HPDE6-E6E7 (cell line): ENCODE data around the gene CARMIL1.
A peak's percentile ranks its signal among the peaks of the same experiment; 100 is the strongest.
"Not testable (repeated sequence)": the region's sequence is repeated elsewhere in the genome, so short reads cannot be mapped to it uniquely, and the experiment has no call there.

Experiments used
- DNase-seq: peaks from one replicate; pipeline ENCODE4 v3.0.0; 2011; ENCODE audit warnings: missing footprints; ENCODE audit errors: extremely low spot score

The CARMIL1 gene

GRCh38 chr6:25369433-25370177 lies 90.4 kb downstream of the CARMIL1 start:
- DNase-seq, result no peak

- no peak for DNase-seq
These were observed 91.2 kb downstream of the CARMIL1 start for GRCh38 chr6:25370178-25371036.

DNA sequence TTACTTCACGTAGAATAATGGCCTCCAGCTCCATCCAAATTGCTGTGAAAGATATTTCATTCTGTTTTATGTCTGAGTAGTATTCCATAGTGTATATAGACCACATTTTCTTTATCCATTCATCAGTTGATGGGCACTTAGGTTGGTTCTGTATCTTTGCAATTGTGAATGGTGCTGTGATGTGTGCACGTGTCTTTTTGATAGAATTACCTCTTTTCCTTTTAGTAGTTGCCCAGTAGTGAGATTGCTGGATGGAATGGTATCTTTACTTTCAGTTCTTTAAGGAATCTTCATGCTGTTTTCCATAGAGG lies 91.8 kb downstream of the CARMIL1 start:
- no peak for DNase-seq

DNA sequence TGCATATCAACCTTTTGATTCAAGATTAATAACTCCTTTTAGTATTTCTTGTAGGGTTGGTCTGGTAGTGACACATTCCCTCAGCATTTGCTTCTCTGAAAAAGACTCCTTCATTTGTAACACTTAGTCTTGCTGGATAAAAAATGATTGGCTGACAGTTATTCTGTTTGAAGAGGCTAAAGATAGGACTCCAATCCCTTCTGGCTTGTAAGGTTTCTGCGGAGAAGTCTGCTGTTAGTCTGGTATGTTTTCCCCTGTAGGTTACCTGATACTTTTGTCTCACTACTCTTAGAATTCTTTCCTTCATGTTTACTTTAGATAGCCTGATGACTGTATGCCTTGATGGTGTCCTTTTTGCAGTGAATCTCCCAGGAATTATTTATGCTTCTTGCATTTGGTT lies 96.0 kb downstream of the CARMIL1 start:
- DNase-seq, result no peak

- no peak for DNase-seq
These were observed 98.5 kb downstream of the CARMIL1 start for GRCh38 chr6:25377664-25378063.

DNA sequence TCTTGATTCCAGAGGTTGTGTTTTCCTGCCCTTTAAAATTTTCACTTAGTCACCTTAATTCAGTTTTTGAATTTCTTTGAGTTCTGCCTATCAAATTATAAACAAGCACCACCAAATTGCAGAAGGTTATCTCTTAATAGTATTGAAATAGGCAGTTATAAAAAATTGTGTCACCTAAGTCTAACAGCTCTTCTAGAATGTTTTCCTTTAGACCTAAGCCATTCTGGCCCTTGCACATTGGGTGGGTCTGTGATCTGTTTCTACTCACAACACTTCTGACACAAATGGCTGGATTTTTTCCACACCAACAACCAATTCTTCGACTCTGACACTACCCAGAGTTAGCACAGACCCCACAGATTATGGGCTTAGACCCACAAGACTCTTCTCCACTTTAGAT lies 101.9 kb downstream of the CARMIL1 start:
- DNase-seq, result no peak

DNA sequence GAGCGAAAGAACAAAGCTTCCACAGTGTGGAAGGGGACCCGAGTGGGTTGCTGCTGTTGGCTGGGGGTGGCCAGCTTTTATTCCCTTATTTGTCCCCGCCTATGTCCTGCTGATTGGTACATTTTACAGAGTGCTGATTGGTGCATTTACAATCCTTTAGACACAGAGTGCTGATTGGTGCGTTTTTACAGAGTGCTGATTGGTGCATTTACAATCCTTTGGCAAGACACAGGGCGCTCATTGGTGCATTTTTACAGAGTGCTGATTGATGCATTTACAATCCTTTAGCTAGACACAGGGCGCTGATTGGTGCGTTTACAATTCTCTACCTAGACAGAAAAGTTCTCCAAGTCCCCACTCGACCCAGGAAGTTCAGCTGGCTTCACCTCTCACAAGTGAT lies 103.3 kb downstream of the CARMIL1 start:
- not testable (repeated sequence) for DNase-seq

DNA sequence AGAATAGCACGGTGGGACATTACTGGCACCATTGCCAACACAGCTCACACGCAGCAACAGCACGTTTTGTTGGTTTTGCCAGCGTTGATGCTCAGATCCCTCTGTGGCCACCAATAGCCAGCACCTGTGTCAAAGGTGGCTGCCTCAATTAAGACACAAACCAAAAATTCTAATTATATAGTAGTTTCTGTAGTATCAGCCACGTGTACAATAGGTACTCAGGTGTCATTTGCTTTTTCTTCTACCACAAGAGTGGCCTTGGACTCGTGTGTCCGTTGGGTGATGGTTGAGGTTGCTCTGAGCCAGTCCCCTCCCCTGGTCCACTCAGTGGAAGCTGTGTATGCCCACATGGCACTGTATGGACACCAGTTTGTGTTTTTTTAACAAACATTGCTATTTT lies 105.1 kb downstream of the CARMIL1 start:
- DNase-seq, result no peak

DNA sequence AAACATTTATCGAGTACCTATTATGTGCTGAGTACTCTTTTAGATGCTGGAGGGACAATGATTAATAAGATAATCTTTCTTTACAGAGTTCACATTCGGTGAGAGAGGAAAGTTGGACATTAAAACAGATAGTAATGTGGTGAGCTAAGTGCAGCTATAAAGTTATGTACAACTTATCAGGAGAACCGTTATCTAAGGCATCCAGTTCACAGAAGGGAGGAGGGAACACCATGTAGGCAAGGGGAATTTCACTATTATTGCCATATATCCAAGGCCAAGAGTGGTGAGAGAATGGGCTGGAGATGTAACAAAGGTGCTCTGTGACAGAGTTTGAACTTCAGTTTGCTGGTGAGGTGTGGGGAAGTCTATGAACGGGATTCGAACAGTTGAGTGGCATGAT lies 105.8 kb downstream of the CARMIL1 start:
- DNase-seq, result no peak

DNA sequence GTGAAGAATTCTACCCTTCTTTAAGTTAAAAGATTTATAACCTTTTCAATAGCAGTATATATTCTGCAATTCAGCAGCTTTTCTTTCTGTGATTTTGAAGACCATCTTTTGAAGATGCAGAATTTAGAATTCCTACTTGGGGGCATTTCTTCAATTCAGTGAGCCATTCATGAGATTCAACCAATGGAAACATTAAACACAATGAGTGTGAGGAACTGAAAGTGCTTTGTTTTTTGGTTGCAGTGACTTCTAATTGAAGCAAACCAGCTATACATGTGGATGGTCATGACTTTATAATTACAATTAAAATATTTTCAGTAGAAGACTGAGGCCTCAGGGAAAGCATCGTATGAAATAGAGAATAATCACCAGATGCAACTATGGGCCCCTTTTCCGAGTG lies 108.3 kb downstream of the CARMIL1 start:
- no peak for DNase-seq

GRCh38 chr6:25387911-25388310 lies 108.7 kb downstream of the CARMIL1 start:
- DNase-seq, result no peak

DNA sequence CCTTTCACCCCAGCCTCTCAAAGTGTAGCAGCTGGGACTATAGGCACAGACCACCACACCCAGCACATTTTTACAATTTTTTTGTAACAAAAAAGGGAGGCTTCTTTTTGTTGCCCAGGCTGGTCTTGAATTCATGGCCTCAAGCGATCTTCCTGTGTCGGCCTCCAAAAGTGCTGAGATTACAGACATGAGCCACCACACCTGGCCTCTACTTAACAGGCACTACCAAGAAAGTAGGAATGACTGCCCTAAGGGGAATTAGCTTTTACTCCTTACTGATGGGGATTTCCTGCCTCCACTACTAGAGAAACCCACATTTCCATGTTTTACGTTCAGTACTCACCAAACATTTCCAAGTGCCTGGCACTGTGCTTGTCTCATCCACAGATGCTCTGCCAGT lies 109.6 kb downstream of the CARMIL1 start:
- DNase-seq, result no peak

- DNase-seq, result peak; percentile 40
These were observed 110.3 kb downstream of the CARMIL1 start for GRCh38 chr6:25389471-25389870.

DNA sequence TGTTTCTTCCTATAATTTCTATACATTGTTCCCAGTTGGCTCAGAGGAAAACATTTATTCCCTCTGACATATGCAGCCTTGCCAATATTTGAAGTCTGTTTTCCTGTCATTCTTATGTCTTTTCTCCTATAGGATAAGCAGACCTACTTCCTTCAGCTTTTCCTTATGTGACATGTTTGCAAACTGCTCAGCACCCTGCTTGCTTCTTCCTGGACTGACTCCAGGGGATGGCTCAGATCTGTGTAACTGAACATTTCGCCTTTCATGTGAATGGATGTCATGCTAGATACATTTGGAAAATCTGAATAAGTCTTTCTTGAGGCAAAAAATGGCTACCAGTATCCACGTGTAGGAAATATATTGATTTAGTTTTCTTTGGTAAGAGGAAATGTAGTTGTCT lies 113.2 kb downstream of the CARMIL1 start:
- no peak for DNase-seq

GRCh38 chr6:25395731-25396130 lies 116.6 kb downstream of the CARMIL1 start:
- DNase-seq, result no peak

DNA sequence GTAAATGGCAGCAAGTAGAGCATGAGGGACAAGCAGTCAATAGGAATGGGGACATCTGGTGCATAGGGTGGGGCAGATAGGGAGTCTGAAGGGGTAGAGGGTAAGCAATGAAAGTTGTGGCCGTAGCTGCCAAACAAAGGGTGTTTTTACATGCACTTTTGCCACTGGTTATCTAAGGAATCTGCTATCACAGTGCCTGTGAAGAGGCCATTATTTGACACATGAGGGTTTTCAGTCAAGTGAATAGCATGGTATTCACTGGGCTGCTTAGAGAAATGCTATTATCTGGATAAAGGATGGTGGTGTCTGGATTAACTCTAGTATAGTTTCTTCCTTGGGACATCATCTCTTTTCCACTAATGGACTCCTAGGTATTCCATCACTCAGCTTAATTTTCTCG lies 118.2 kb downstream of the CARMIL1 start:
- no peak for DNase-seq

GRCh38 chr6:25399885-25400284 lies 120.7 kb downstream of the CARMIL1 start:
- DNase-seq, result no peak

GRCh38 chr6:25401711-25402110 lies 122.5 kb downstream of the CARMIL1 start:
- no peak for DNase-seq

GRCh38 chr6:25402125-25402524 lies 123.0 kb downstream of the CARMIL1 start:
- no peak for DNase-seq

DNA sequence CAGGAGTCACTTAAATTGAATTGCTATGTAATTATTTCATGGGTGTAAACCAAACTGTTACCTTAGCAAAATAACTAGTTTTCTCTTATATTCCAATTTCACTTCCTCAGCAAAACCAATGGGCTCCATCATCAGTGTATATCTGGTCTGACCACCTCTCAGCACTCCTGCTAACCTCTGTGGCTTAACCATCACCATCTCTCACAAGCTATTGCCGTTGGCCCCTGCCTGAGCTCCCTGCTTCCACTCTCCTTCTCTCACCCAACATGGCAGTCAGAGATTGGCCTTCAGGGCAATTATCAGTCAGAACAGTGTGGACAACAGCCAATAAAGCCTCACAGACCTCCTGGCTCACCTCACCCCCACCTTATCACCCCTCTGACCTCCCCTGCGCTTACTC lies 124.0 kb downstream of the CARMIL1 start:
- DNase-seq, result no peak

GRCh38 chr6:25404091-25404490 lies 124.9 kb downstream of the CARMIL1 start:
- no peak for DNase-seq

DNA sequence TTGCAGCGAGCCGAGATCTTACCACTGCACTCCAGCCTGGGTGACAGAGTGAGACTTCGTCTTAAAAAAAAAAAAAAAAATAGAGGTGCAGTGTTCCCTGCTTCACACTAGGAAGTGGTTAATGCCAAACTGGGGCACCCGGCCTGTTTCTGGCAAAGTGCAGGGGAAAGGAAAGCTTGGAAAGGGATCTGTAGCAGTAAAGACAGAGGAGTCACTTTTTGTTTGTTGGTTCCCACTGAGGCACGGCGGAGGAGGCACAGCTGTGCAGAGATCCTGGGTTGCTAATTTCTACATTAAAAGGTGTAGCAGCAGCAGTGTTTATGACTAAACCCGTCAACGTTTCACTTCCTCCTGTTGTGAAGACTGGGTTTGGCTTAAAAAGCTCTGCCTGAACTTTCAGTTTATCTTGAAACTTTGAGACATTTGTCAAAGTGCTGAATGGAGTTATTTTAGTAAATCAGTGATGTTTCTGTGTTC lies 125.6 kb downstream of the CARMIL1 start:
- DNase-seq, result peak; percentile 22

- no peak for DNase-seq
These were observed 126.3 kb downstream of the CARMIL1 start for GRCh38 chr6:25405442-25405841.
